WERI-Rb-1 (cell line): ENCODE data around the gene AFF3.

ENCODE experiments used
- DNase-seq: peaks from one replicate; pipeline ENCODE4 v3.0.0-alpha.2; 2020
- H3K27ac ChIP-seq: fragments of 250-450 bp; sonication (Bioruptor Pico); 2 replicates; pipeline ENCODE4 v1.5.1; 2020; ENCODE audit warnings: mild to moderate bottlenecking, moderate library complexity
- H3K27me3 ChIP-seq: fragments of 250-450 bp; sonication (Bioruptor Pico); 2 replicates; pipeline ENCODE4 v1.5.1; 2021; ENCODE audit warnings: mild to moderate bottlenecking, low read depth, moderate library complexity; ENCODE audit not compliant: insufficient read depth, severe bottlenecking
- H3K36me3 ChIP-seq: fragments of 250-450 bp; sonication (Bioruptor Pico); 2 replicates; pipeline ENCODE4 v1.5.1; 2020; ENCODE audit warnings: mild to moderate bottlenecking, moderate library complexity
- H3K4me3 ChIP-seq: 2 replicates; pipeline ENCODE4 v1.5.1; 2011; ENCODE audit warnings: low read depth, mild to moderate bottlenecking, control low read depth, low read length
- H3K9me3 ChIP-seq: fragments of 250-450 bp; sonication (Bioruptor Pico); 2 replicates; pipeline ENCODE4 v1.5.1; 2021; ENCODE audit warnings: mild to moderate bottlenecking, moderate library complexity; ENCODE audit not compliant: severe bottlenecking
- TF ChIP-seq, protein P1 (sequence below): IDR thresholded peaks from 2 replicates; pipeline ENCODE4 v1.5.1; 2011; ENCODE audit warnings: low read depth, mild to moderate bottlenecking, control low read depth, inconsistent platforms, low read length

Gene AFF3

DNA sequence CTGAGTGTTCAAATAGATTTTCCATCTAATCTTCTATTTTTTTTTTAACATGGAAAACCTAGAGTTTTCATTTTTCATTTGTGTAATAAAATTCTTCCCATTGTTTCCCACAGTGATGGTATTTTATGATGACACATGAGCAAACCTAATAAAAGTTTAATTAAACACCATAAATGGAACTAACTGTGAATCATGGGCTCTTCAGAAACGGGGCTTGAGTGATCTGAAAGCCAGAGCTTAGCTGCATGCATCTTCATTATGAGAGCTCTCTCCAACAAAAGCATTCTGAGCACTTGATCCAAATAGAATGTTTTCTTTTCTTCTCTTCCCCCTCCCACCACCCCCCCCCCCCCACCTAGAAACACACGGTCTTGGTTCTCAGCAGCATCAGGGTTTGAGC, 570.4 kb downstream of the AFF3 start:
- Histone ChIP-seq H3K27ac (no peak overlapping the region), H3K9me3 (no peaks in the 10 kb centered on the region), H3K36me3 (no peaks in the 10 kb centered on the region), H3K27me3 (no peaks in the 10 kb centered on the region), H3K4me3 (no peak overlapping the region)
- DNase-seq, result no peak
- TF ChIP-seq, protein P1, sequence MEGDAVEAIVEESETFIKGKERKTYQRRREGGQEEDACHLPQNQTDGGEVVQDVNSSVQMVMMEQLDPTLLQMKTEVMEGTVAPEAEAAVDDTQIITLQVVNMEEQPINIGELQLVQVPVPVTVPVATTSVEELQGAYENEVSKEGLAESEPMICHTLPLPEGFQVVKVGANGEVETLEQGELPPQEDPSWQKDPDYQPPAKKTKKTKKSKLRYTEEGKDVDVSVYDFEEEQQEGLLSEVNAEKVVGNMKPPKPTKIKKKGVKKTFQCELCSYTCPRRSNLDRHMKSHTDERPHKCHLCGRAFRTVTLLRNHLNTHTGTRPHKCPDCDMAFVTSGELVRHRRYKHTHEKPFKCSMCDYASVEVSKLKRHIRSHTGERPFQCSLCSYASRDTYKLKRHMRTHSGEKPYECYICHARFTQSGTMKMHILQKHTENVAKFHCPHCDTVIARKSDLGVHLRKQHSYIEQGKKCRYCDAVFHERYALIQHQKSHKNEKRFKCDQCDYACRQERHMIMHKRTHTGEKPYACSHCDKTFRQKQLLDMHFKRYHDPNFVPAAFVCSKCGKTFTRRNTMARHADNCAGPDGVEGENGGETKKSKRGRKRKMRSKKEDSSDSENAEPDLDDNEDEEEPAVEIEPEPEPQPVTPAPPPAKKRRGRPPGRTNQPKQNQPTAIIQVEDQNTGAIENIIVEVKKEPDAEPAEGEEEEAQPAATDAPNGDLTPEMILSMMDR, result no peak

DNA sequence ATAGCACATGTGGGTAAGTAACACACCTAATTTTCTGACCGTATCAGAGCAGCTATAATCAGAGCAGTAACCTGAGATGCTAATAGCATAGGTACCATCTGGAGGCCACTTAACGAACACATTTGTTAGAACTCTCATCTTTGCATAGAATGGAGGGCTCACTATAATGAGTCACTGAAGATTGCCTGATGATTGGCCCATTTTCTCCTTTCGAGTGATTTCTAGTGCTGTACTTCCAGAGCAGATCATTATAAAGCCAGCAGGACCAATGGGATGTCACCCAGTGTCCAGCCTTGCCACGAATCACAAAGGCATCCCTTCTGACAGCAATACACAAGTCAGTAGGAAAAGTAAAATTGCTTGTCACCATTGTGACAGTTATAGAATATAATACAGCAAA, 570.9 kb downstream of the AFF3 start:
- no peak for DNase-seq
- TF ChIP-seq, protein P1, result no peak
- Histone ChIP-seq H3K27ac (no peak overlapping the region), H3K27me3 (no peaks in the 10 kb centered on the region), H3K36me3 (no peaks in the 10 kb centered on the region), H3K4me3 (no peak overlapping the region), H3K9me3 (no peaks in the 10 kb centered on the region)

DNA sequence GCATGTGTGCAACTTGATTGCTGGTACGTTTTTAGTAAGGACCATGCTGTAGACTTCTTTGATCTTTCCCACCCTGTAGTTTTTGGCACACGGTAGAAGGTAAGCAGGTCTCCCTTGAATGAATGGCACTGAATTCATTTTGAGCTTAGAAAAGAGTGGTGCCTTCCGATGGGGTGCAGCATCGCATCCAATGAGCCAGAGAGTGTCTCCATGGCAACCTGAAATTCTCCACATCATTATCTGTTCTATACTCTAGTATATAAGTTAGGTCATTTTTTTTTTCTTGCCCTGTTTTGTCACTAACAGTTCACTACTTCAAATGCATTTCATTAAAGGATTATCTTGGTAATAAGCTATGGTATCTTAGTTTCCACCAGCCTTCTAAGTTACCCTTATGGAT, 571.4 kb downstream of the AFF3 start:
- no peak overlapping the region for H3K4me3 ChIP-seq
- no peaks in the 10 kb centered on the region for H3K9me3 ChIP-seq
- TF ChIP-seq, protein P1, result no peak
- H3K27me3 ChIP-seq, result no peaks in the 10 kb centered on the region
- H3K36me3 ChIP-seq, result no peaks in the 10 kb centered on the region
- no peak for DNase-seq
- H3K27ac ChIP-seq, result no peak overlapping the region

DNA sequence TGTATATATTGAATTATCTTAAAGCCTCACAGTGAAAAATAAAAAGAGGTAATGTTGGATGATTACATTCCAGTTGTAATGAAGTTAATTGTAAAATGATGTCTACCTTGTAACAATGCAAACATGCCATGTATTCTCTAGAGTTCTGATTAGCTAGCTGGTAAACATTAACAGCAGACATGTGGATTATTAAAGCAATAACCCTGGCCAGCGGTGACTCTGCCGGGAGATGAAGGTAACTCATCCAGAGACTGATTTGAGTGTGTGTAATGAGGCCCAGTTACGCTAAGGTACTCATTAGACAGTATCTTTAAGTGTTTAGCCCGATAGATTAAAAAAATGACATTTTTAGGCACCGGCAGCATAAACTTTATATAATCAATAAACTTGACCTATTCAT, 573.0 kb downstream of the AFF3 start:
- TF ChIP-seq, protein P1, result no peak
- no peak for DNase-seq
- Histone ChIP-seq H3K9me3 (no peaks in the 10 kb centered on the region), H3K27ac (no peak overlapping the region), H3K27me3 (no peaks in the 10 kb centered on the region), H3K4me3 (no peak overlapping the region), H3K36me3 (no peaks in the 10 kb centered on the region)

DNA sequence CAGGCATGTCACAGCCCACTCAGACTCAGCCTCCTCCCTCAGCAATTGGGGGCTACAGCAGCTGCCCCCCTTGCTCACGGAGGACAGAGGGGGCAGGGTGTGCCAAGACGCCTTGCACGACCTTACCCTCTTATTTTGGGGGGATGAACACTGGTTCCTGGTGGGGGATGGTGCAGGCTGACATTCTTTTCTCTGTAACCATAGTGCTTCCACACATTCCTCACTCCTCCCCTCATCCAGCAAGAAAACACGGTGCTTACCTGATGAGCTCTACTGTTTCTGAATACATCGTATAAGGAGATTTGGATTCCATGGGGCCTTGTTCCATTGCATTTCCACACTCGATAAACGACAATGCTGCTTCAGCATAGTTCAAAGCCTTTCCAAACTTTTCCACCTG, 577.2 kb downstream of the AFF3 start:
- TF ChIP-seq, protein P1, result no peak
- H3K36me3 ChIP-seq, result no peaks in the 10 kb centered on the region

DNA sequence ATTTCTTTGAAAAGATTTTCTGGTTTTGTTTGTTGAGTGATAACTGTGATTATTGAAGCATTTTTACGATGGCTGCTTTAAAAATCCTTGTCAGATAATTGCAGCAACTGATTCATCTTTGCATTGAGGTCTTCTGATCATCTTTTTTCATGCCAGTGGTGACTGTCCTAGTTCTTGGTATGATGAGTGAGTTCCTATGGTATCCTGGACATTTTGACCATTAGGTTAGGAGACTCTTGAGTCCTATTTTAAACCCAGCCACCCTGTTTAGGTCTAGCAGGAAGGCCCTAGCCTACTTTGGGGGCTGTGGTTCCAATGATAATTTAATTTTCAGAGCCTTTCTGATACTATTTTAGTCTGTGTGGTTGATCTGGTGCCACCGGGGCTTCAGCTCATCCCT, 579.9 kb downstream of the AFF3 start:
- H3K27me3 ChIP-seq, result peaks cover 4% of the 10 kb centered on the region
- no peak overlapping the region for H3K4me3 ChIP-seq
- no peaks in the 10 kb centered on the region for H3K36me3 ChIP-seq
- TF ChIP-seq, protein P1, result no peak
- DNase-seq, result no peak
- H3K9me3 ChIP-seq, result no peaks in the 10 kb centered on the region
- H3K27ac ChIP-seq, result no peak overlapping the region

More for the DNA sequence above, 577.2 kb downstream of the AFF3 start:
- Histone ChIP-seq H3K27me3 (no peaks in the 10 kb centered on the region), H3K4me3 (no peak overlapping the region), H3K9me3 (no peaks in the 10 kb centered on the region), H3K27ac (no peak overlapping the region)
- no peak for DNase-seq
